Brain microvascular endothelial cell (primary cell): ENCODE measurements around the gene DENND4B.
A peak's percentile ranks its signal among the peaks of the same experiment; 100 is the strongest.

Source experiments
- DNase-seq: peaks from one replicate; pipeline ENCODE4 v3.0.0-alpha.2; 2020
- H3K27ac ChIP-seq: fragments of 250-450 bp; sonication (Bioruptor Pico); 2 replicates; pipeline ENCODE4 v1.5.1; 2020; ENCODE audit warnings: mild to moderate bottlenecking, moderate library complexity
- H3K27me3 ChIP-seq: fragments of 250-450 bp; sonication (Bioruptor Pico); replicated peaks from 2 replicates; pipeline ENCODE4 v1.5.1; 2020; ENCODE audit warnings: mild to moderate bottlenecking
- H3K36me3 ChIP-seq: fragments of 250-450 bp; sonication (Bioruptor Pico); replicated peaks from 2 replicates; pipeline ENCODE4 v1.5.1; 2020; ENCODE audit warnings: mild to moderate bottlenecking
- H3K4me3 ChIP-seq: 2 replicates; pipeline ENCODE4 v1.5.1; 2011; ENCODE audit warnings: low read depth, mild to moderate bottlenecking, control low read depth, low read length, moderate library complexity
- CTCF ChIP-seq: IDR thresholded peaks from 2 replicates; pipeline ENCODE4 v1.5.1; 2011; ENCODE audit warnings: low read depth, mild to moderate bottlenecking, moderate library complexity, low read length, control low read depth, inconsistent platforms; ENCODE audit errors: missing control alignments
- in situ Hi-C: cut with HindIII; loops from 2 replicates; pipeline ENCODE4 v1.10.0; 2017; ENCODE audit warnings: low sequenced_read_pairs, low pct_ligation_motif_present

DENND4B gene

GRCh38 chr1:153978274-153978909, 31.9 kb upstream of the DENND4B start:
- no peak overlapping the region for H3K27ac ChIP-seq
- DNase-seq = no peak
- in situ Hi-C loops = no loop called here

GRCh38 chr1:153977250-153978240, 31.0 kb upstream of the DENND4B start, which contains the start of gene JTB:
Gene JTB (minus strand): TSS chr1:153977674. CDS start chr1:153977252, 422 bp downstream.
- TF ChIP-seq CTCF = no peak
- Histone ChIP-seq H3K4me3 (peak within 1 kb of the TSS; percentile 97), H3K36me3 (peaks cover 43% of the 10 kb centered on the region), H3K27me3 (no peaks in the 10 kb centered on the region), H3K27ac (peak within 1 kb of the TSS; percentile 62)
- in situ Hi-C loops = no loop called here
- DNase-seq = peak; percentile 85

More at GRCh38 chr1:153978274-153978909, 31.9 kb upstream of the DENND4B start:
- Histone ChIP-seq H3K4me3 (peak overlapping the region; percentile 97), H3K36me3 (peaks cover 48% of the 10 kb centered on the region), H3K27me3 (no peaks in the 10 kb centered on the region)
- TF ChIP-seq CTCF = no peak

DNA sequence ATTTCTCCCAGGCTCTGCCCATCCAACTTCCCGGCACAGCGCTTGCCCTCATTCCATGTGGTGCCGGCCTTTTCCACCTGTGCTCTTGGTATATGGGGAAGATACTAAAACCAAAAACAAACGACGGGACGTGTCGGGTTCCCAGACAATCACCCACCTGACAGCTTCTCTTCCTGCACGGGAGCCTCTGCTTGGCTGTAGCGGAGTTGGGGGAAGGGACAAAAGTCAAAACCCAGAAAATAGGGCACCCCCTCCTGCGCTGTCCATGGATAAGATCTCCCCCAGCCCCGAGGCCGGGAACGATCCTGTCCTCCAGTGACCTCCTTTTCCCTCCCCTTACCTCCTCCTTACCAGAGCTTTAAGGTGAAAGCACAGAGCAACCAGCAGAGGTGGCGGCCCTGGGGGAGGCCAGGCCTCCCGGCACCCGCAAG, 30.3 kb upstream of the DENND4B start:
- Histone ChIP-seq H3K27me3 (no peaks in the 10 kb centered on the region), H3K36me3 (peaks cover 38% of the 10 kb centered on the region), H3K4me3 (peak overlapping the region; percentile 97), H3K27ac (peak overlapping the region; percentile 62)
- DNase-seq = no peak
- TF ChIP-seq CTCF = no peak
- in situ Hi-C loops = no loop called here

DNA sequence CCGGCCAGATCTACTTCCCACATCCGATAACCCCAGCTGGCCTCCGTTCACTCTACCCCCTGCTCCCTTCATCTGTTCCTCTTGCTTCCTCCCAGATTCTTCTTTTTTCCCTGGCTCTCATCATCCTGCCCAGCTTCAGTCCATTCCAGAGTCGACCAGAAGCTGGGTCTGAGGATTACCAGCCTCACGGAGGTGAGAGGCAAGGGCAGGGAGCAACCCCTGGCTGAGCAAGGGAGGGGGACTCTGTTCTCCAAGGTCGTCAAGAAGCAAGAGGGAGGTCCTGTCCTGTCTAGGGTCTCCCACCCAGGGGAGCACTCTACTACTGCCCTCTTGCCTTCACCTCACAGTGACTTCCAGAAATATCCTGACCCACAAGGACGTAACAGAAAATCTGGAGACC, 27.0 kb upstream of the DENND4B start:
- in situ Hi-C loops = no loop called here
- TF ChIP-seq CTCF = no peak

GRCh38 chr1:153973071-153973470, 26.6 kb upstream of the DENND4B start:
- H3K36me3 ChIP-seq = peaks cover 25% of the 10 kb centered on the region
- H3K27me3 ChIP-seq = no peaks in the 10 kb centered on the region
- no peak overlapping the region for H3K27ac ChIP-seq
- TF ChIP-seq CTCF = no peak
- DNase-seq = no peak
- in situ Hi-C loops = no loop called here
- H3K4me3 ChIP-seq = no peak overlapping the region

More for the DNA sequence above, 27.0 kb upstream of the DENND4B start:
- Histone ChIP-seq H3K27me3 (no peaks in the 10 kb centered on the region), H3K36me3 (peaks cover 25% of the 10 kb centered on the region), H3K27ac (no peak overlapping the region), H3K4me3 (no peak overlapping the region)
- DNase-seq = no peak
